CD4-positive, alpha-beta T cell (primary cell): ENCODE results near the gene RXFP3. TPM values are rescaled to one million over a fixed set of nuclear protein-coding genes. Genes with fewer than 3 reads are reported as not detected.
"Not testable (repeated sequence)": the region's sequence is repeated elsewhere in the genome, so short reads cannot be mapped to it uniquely, and the experiment has no call there.

Source experiments
- ATAC-seq: fragments of 200-7000 bp; cut with Tn5 transposase; one replicate; pipeline ENCODE4 v1.10.0; 2022; ENCODE audit warnings: mild to moderate bottlenecking; ENCODE audit not compliant: poor library complexity
- CTCF ChIA-PET: fragments of 350-600 bp; sonication (Branson Sonifier 250); formaldehyde crosslinking; loops from one replicate; lab custom pipeline; 2021; ENCODE audit warnings: antibody characterized with exemption, inconsistent platforms; lab: Charles Lee
- POLR2A ChIA-PET: fragments of 350-600 bp; sonication (Branson Sonifier 250); formaldehyde crosslinking; loops from one replicate; lab custom pipeline; 2021; ENCODE audit warnings: antibody characterized with exemption, inconsistent platforms; lab: Charles Lee
- DNase-seq, 14 experiments: peaks; one replicate each; pipeline ENCODE4 v3.0.0-alpha.2; 2013 to 2020; ENCODE audit warnings: mixed read lengths in 2 of 14
- H3K27ac ChIP-seq, 2 donors: one replicate each; pipeline versions ENCODE4 v1.5.1 to v1.7.0; 2013; ENCODE audit warnings: low read length in 2 of 2, low read depth in 1 of 2, mild to moderate bottlenecking in 1 of 2
- H3K27me3 ChIP-seq, 2 experiments: 1 replicate in 1 of 2; 2 replicates in 1 of 2; pipeline versions ENCODE4 v1.6.1 to v1.7.0; 2013; ENCODE audit warnings: low read length in 2 of 2, control low read depth in 1 of 2, mild to moderate bottlenecking in 1 of 2, moderate library complexity in 1 of 2; ENCODE audit not compliant: insufficient read depth in 2 of 2, control insufficient read depth in 1 of 2
- H3K36me3 ChIP-seq: one replicate; pipeline ENCODE4 v1.6.1; 2013; ENCODE audit warnings: low read length, control low read depth; ENCODE audit not compliant: insufficient read depth
- H3K4me1 ChIP-seq: one replicate; pipeline ENCODE4 v1.6.1; 2013; ENCODE audit warnings: low read length, control low read depth; ENCODE audit not compliant: insufficient read depth
- H3K4me3 ChIP-seq: one replicate; pipeline ENCODE4 v1.5.1; 2013; ENCODE audit warnings: mild to moderate bottlenecking, low read length, moderate library complexity
- H3K9me3 ChIP-seq, 2 experiments: 1 replicate in 1 of 2; 2 replicates in 1 of 2; pipeline versions ENCODE4 v1.6.1 to v1.7.0; 2013; ENCODE audit warnings: low read length in 2 of 2, mild to moderate bottlenecking in 2 of 2, control low read depth in 1 of 2, moderate library complexity in 1 of 2; ENCODE audit not compliant: control insufficient read depth in 1 of 2, insufficient read depth in 1 of 2
- H3K27ac Mint-ChIP-seq: one replicate; pipeline ENCODE4 v1.8.0; 2020; ENCODE audit warnings: mixed read lengths
- H3K27me3 Mint-ChIP-seq: one replicate; pipeline ENCODE4 v1.8.0; 2021; ENCODE audit warnings: mixed read lengths
- H3K36me3 Mint-ChIP-seq: one replicate; pipeline ENCODE4 v1.8.0; 2021; ENCODE audit warnings: low read depth, mixed read lengths
- H3K4me1 Mint-ChIP-seq: one replicate; pipeline ENCODE4 v1.8.0; 2021; ENCODE audit warnings: low read depth, mixed read lengths
- H3K4me3 Mint-ChIP-seq: one replicate; pipeline ENCODE4 v1.8.0; 2020; ENCODE audit warnings: mild to moderate bottlenecking, mixed read lengths
- H3K9me3 Mint-ChIP-seq: one replicate; pipeline ENCODE4 v1.8.0; 2020; ENCODE audit warnings: mixed read lengths
- CTCF ChIP-seq: fragments of 200-600 bp; IDR thresholded peaks from one replicate; pipeline ENCODE4 v1.8.0; 2022; ENCODE audit warnings: antibody characterized with exemption, mild to moderate bottlenecking
- intact Hi-C, 2 experiments: fragments of 100-400 bp; cut with DNase I in 1 of 2; cut with micrococcal nuclease in 1 of 2; formaldehyde crosslinking; loops; one replicate each; pipeline versions ENCODE4 v1.15.1 to v1.9.0; 2023 to 2025; cut with DNase I, micrococcal nuclease
- total RNA-seq, 174 experiments: library from RNA in 2 of 174; stranded (reverse) in 2 of 174; gene quantifications; one replicate each; pipeline ENCODE4 v1.2.3 and lab custom pipeline; 2021 to 2026

The RXFP3 gene
- total RNA-seq, 2 experiments from 2014 or later = not detected

- no peak for DNase-seq
- no peaks in the 10 kb centered on the region for H3K36me3 Mint-ChIP-seq
These were observed 8.5 kb downstream of the RXFP3 start for GRCh38 chr5:33944543-33945132.

DNA sequence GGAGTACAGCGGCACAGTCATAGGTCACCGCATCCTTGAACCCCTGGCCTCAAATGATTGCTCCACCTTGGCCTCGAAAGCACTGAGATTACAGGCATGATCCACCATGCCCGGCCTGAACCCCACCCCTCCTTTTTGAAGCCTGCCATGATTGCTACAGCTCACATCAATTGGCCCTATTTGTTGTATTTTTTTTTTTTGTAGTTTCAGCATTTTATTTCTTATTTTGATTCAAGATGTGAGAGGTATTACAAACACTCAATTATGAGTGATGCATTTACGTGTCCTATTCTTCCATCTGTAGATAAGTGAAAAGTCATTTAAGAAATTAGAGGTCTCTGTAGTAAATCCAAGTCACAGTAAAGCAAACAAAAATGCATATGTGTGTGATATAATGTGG lies 16.0 kb downstream of the RXFP3 start:
- H3K27me3 Mint-ChIP-seq, H3K4me3 Mint-ChIP-seq, H3K9me3 ChIP-seq, H3K27me3 ChIP-seq, CTCF ChIA-PET, POLR2A ChIA-PET, H3K27ac Mint-ChIP-seq, H3K27ac ChIP-seq, H3K4me3 ChIP-seq, DNase-seq, intact Hi-C loops, ATAC-seq, H3K4me1 ChIP-seq, H3K9me3 Mint-ChIP-seq, H3K4me1 Mint-ChIP-seq, H3K36me3 ChIP-seq, H3K36me3 Mint-ChIP-seq: not testable (repeated sequence)

More at GRCh38 chr5:33944543-33945132, 8.5 kb downstream of the RXFP3 start:
- Mint-ChIP-seq H3K9me3 (no peaks in the 10 kb centered on the region), H3K27me3 (peaks cover 47% of the 10 kb centered on the region), H3K4me1 (no peaks in the 10 kb centered on the region), H3K4me3 (no peak overlapping the region), H3K27ac (no peak overlapping the region)
- intact Hi-C loops = no loop called here
- ATAC-seq = no peak
- no peaks in the 10 kb centered on the region for H3K9me3 ChIP-seq
- no peaks in the 10 kb centered on the region for H3K4me1 ChIP-seq
- ChIA-PET POLR2A (no interaction called here), CTCF (no interaction called here)
- H3K27me3 ChIP-seq = peaks cover 11 to 23% of the 10 kb centered on the region in 2 experiments
- H3K36me3 ChIP-seq = no peaks in the 10 kb centered on the region
- H3K27ac ChIP-seq = no peak overlapping the region
- no peak overlapping the region for H3K4me3 ChIP-seq
- TF ChIP-seq CTCF = no peak

DNA sequence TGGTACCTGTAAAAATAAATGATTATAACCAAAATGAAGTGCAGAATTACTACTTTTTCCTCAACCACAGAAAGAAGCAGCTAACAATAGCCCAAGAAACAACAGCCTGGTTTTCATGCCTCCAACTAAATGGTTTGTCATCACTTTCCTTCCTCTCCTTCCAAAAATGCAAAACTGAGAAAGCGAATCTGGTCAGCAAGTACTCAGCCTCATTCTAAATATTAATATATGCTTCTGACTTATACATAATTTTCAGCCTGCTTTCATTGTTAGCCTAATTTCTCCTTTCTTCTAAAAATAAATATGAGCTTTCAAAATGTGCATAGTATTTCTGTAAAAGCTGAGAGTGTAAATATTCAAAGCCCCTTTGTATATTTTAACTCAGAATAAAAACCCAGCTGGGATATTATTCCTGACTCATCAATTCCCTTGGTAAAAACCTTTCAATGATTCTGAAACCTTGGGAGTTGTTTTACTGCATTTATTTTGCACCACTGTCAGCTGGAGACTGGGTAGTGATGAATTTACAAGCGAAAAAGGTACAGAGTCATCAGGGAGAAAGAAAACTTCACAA lies 21.5 kb downstream of the RXFP3 start:
- POLR2A ChIA-PET = no interaction called here
- TF ChIP-seq CTCF = no peak
- H3K27me3 Mint-ChIP-seq = peaks cover 10% of the 10 kb centered on the region
- no peaks in the 10 kb centered on the region for H3K36me3 Mint-ChIP-seq
- H3K9me3 Mint-ChIP-seq = no peaks in the 10 kb centered on the region
- no peaks in the 10 kb centered on the region for H3K4me1 Mint-ChIP-seq
- Histone ChIP-seq H3K27ac (no peak overlapping the region), H3K4me3 (no peak overlapping the region), H3K4me1 (no peaks in the 10 kb centered on the region), H3K9me3 (peaks cover 0 to 4% of the 10 kb centered on the region in 2 experiments), H3K36me3 (no peaks in the 10 kb centered on the region), H3K27me3 (no peaks in the 10 kb centered on the region)
- ATAC-seq (no peak), DNase-seq (no peak)
- CTCF ChIA-PET = no interaction called here
- H3K27ac Mint-ChIP-seq = no peak overlapping the region
- no peak overlapping the region for H3K4me3 Mint-ChIP-seq
- intact Hi-C loops = no loop called here

- ChIA-PET POLR2A (no interaction called here), CTCF (no interaction called here)
- Mint-ChIP-seq H3K9me3 (no peaks in the 10 kb centered on the region), H3K4me1 (no peaks in the 10 kb centered on the region), H3K27ac (no peak overlapping the region), H3K36me3 (no peaks in the 10 kb centered on the region), H3K4me3 (no peak overlapping the region), H3K27me3 (peaks cover 10% of the 10 kb centered on the region)
- TF ChIP-seq CTCF = no peak
- no peaks in the 10 kb centered on the region for H3K36me3 ChIP-seq
- intact Hi-C loops = no loop called here
- H3K27ac ChIP-seq = no peak overlapping the region
- no peak overlapping the region for H3K4me3 ChIP-seq
- no peaks in the 10 kb centered on the region for H3K27me3 ChIP-seq
- no peaks in the 10 kb centered on the region for H3K4me1 ChIP-seq
- H3K9me3 ChIP-seq = peaks cover 0 to 4% of the 10 kb centered on the region in 2 experiments
- no peak for DNase-seq
- no peak for ATAC-seq
These were observed 22.0 kb downstream of the RXFP3 start for GRCh38 chr5:33958176-33958575.
